MV-4-11 (cell line): Measurements from ENCODE around the gene CNTNAP5.
A peak's percentile ranks its signal among the peaks of the same experiment; 100 is the strongest.

Experiments
- DNase-seq: peaks from one replicate; lab custom pipeline; 2025; lab: John Stamatoyannopoulos, UW

CNTNAP5 gene

GRCh38 chr2:124476291-124476690, 451.2 kb downstream of the CNTNAP5 start:
- DNase-seq = no peak

DNA sequence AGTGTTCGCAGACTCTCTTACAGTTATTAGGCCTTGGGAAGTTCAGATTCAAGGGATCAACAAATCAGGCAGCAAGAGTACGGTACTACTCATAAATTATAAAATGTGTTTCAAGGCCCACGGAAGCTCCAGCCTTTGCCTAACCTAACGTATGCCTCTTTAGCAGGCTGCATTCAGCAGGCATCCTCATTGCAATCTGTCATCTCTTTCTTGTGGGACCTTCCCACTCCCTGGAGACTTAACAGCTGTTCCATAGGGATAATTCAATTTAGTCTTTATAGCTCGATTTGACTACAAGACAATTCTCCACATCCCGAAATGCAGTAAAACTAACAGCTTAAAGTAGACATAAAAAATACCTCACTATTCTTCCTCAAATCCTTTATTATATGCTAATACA, 453.7 kb downstream of the CNTNAP5 start:
- DNase-seq = no peak

DNA sequence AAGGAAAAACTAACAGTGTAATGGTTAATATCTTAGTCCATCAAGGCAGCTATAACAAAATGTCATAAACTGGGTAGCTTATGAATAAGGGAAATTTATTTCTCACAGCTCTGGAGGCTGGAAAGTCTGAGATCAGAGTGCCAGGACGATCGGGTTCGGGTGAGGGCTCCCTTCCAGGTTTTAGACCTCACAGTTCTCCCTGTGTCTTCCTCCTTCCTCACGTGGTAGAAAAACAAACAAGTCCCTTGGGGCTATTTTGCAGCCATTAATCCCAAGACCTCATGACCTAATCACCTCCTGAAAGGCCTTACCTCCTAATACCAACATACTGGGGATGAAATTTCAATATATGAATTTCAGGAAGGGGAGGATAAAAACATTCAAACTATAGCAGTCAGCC, 455.9 kb downstream of the CNTNAP5 start:
- DNase-seq = no peak

- DNase-seq = no peak
Measured at GRCh38 chr2:124482044-124482443, 457.0 kb downstream of the CNTNAP5 start.

- no peak for DNase-seq
Measured at GRCh38 chr2:124482551-124482950, 457.5 kb downstream of the CNTNAP5 start.

GRCh38 chr2:124485659-124486058, 460.6 kb downstream of the CNTNAP5 start:
- DNase-seq = no peak

DNA sequence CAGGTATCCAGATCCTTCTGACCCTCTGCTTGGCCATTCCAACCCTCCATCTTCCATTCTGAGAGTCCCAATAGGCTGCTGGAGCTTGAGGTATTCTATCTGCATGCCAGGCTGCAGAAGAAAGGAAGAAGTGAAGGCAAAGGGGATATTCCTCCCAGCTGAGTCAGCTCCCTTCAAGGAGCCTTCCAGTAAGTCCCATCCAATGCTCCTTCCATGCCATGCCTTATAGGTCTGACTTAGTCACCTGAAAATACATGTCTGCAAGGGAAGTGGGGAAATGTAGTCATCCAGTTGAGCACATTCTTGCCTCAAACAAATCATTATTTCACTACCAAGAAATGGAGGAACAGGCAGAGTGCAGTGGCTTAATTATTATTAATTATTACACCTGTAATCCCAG, 464.6 kb downstream of the CNTNAP5 start:
- no peak for DNase-seq

DNA sequence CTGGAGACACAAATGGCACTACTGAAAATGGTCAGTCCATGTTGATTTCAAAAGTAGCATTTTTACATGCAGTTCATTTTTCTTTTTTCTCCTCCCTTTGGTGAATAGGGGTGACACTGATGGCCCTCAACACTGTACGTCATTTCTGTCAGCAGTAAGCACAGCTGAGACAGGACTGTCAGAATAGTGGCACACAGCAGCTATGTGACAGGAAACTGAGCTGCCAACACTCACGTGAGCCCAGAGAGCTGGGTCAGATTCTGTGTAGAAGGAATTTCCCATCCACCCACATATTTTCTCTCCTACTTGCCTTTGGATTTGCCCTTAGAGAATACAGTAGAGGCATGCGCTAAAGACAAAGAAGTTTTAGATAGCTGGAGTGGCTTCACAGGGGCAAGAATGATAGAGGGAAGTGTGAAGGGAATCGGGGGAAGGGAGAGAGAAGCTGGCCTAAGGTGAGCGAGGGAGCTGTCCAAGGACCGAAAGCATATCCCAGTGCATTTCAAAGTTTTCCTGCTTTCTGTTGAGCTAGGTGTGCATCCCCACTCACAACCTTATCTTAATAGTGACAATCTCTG, 476.6 kb downstream of the CNTNAP5 start:
- peak; percentile 6 for DNase-seq

GRCh38 chr2:124514236-124514635, 489.1 kb downstream of the CNTNAP5 start:
- DNase-seq = peak; percentile 90

DNA sequence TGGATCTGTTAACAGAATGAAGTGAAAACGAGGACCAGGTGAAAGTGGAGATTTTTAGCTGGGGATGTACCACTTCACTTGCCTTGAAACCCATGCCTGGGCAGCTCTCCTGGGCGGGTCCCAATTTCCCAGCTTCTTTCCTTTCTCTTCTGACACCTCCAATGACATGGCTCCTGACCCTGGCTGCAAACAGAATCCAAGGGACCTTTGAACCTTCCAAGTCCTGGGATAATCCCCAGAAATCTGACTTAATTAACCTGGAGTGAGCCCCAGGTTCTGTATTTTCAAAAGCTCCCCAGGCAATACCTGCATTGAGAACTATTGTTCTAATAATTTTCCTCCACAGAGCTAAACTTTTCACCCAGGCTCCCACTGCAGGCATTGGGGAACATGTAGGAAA, 495.9 kb downstream of the CNTNAP5 start:
- no peak for DNase-seq

GRCh38 chr2:124523096-124523495, 498.0 kb downstream of the CNTNAP5 start:
- no peak for DNase-seq

- DNase-seq = no peak
Measured at GRCh38 chr2:124524155-124524915, 499.2 kb downstream of the CNTNAP5 start.

- DNase-seq = no peak
Measured at GRCh38 chr2:124526221-124526620, 501.1 kb downstream of the CNTNAP5 start.

DNA sequence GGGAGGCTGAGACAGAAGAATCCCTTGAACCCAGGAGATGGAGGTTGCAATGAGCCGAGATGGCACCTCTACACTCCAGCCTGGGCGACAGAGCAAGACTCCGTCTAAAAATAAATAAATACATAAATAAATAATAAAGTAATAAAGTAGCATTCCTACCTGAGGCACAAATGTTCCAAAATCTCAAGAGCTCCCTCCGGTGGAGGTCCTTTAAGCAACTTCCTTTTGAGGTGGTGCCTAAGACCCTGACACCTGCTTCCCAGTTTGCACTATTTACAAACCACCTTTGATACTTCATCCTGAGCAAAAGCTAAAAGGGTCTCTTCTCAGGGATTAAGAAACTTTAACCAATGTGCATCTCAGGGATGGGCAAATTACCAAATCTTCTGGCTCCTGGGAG, 505.1 kb downstream of the CNTNAP5 start:
- DNase-seq = no peak

DNA sequence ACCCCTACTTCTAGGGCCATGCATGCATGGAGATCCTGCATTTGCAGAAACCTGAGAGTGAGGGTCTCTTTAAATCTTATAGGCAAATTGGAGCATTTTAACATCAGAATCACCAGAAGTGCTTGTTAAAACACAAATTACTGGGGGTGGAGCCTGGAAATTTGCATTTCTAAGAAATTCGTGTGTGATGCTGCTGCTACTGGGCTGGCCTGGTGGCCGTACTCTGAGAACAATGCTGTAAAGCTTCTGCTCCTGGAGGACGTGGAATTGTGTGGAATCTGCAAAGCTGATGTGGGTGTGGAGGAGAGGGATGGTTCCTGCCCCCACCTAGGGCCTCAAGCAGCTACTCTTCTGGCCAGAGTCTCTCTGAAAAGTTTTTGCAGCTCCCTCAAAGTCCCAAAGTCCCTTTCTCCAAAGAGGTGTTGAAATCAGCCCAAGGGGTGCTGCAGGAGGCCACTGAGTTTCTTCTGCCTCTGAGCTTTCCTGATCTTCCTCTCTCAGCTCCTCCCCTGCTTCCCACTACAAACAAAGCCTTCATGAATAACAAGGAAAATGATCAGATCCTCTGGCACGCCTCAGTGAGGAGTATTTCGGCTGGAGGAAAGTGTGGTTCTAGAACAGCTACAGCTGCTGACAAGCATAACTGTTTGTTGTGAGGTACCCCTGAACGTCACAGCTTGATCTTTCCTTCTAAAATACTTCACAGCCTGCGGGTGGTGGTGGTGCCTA, 508.3 kb downstream of the CNTNAP5 start:
- DNase-seq = no peak

GRCh38 chr2:124534028-124534427, 508.9 kb downstream of the CNTNAP5 start:
- DNase-seq = no peak

DNA sequence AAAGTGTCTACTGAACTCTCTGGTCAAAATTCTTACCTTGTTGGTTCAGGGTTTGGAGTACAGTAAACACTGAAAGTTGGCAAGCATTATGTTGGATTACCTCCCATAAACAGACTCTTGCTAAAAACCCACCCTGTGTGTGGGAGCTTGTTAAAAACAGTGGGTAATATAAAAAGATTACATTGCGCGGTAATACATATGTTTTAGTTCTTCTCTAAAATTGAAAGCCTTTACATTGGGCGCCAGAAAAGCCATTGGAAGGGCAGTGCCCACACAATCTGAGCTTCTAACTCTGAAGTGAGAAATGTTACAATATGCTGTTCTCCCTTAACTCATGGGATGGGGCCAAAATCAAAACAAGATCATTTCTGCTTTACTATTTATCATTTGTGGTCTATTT, 510.7 kb downstream of the CNTNAP5 start:
- DNase-seq = no peak

DNA sequence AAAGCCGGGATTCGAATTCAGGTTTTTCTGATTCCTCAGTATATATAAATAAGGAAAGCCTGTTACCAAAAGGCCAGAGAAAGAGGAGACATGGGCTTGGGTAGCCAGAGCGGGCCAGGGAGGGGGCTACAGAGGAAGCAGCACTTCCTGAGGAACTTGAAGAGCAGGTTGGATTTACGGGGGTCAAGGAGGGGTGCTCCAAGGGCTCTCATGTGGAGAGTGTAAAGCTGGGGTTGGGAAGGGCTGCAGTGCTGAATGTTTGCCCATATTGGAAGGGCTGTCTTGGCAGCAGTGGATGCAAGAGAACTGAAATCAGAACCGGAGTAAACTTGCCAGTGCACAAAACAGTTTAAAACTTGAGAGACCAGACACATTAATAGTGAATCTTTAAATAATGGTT, 511.5 kb downstream of the CNTNAP5 start:
- no peak for DNase-seq

GRCh38 chr2:124538549-124538948, 513.5 kb downstream of the CNTNAP5 start:
- DNase-seq = no peak

DNA sequence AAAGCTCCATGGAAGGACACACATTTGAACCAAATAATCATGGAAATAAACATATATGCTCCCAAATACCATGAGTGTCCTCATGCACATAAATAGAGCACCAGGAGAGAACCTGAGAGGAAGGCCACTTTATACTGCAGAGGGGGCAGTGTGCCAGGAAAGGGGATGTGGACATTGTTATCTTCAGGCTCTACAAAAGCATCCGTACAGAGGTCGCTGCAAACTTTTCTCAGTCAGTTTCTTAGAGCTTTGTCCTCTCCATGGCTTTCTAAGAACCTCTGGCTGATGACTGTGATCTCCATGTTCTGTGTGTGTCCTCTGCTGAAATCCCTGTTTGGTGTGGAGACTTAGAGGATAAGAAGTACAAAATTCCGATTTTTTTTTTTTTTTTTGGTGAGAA, 515.7 kb downstream of the CNTNAP5 start:
- no peak for DNase-seq

GRCh38 chr2:124542932-124543640, 518.0 kb downstream of the CNTNAP5 start:
- DNase-seq = no peak

GRCh38 chr2:124547700-124548099, 522.6 kb downstream of the CNTNAP5 start:
- DNase-seq = peak; percentile 31
